ENCODE measurements around the gene SLC51B.
A peak's percentile ranks its signal among the peaks of the same experiment; 100 is the strongest.
"Not testable (repeated sequence)": the region's sequence is repeated elsewhere in the genome, so short reads cannot be mapped to it uniquely, and the experiment has no call there.

SLC51B gene

DNA sequence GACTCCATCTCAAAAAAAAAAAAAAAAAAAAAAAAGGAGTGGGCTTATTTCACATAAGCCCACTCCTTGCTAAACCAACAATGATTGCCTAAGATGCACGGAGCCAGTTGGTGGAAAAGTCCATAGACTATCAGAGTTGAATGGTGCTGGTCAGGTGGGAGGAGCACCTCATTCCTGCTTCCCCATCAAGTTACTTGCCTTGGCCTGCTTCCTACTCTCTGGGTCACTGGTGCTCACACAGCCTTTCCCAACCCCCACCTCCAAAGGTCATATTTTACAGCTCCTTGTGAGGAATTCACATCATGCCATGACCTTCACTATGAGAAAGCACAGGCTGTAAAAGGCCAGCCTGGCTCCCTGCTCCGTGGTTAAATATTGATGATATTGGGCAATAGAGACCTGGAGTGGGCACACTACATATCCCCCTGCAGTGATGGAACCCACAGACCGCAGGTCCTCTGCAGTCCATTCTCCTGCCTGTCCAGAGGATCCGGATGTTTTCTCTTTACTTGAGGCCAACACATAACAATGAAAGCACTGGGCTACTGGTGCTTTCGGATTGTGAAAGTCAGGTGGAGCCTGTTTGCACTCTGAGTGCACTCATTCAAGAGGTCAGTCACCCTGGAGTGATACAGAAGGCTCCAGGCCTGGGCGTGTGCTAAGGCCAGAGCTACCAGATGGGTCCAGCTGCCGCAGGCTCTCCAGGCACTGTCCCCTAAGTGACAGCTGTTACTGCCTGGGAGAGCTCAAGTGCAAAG is at the start of gene SLC51B:
Gene SLC51B, plus strand, starts transcription at position 664 of the 758 bp plus-strand sequence. CDS start 4,618 bp downstream, outside the sequence.
- TF ChIP-seq, protein P1, sequence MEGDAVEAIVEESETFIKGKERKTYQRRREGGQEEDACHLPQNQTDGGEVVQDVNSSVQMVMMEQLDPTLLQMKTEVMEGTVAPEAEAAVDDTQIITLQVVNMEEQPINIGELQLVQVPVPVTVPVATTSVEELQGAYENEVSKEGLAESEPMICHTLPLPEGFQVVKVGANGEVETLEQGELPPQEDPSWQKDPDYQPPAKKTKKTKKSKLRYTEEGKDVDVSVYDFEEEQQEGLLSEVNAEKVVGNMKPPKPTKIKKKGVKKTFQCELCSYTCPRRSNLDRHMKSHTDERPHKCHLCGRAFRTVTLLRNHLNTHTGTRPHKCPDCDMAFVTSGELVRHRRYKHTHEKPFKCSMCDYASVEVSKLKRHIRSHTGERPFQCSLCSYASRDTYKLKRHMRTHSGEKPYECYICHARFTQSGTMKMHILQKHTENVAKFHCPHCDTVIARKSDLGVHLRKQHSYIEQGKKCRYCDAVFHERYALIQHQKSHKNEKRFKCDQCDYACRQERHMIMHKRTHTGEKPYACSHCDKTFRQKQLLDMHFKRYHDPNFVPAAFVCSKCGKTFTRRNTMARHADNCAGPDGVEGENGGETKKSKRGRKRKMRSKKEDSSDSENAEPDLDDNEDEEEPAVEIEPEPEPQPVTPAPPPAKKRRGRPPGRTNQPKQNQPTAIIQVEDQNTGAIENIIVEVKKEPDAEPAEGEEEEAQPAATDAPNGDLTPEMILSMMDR (conservative IDR thresholded peaks at IDR 0.05), result no peak
- no peak within 1 kb of the TSS for H3K27ac ChIP-seq

DNA sequence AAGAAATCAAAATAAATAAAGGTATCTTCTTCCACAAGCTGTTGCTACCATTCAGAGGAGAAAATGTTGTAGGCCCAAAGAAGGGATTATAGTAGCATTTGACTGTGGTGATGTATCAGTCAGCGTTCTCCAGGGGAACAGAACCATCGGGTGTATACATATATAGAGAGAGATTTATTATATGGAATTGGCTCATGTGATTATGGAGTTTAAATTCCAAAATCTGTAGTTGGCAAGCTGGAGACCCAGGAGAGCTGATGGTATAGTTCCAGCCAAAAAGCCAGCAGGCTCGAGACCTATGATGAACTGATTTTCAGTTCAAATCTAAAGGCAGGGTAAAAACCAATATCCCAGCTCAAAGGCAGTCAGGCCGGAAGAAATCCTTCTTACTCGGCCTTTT is 48.1 kb upstream of the SLC51B start:
- TF ChIP-seq, protein P1 (conservative IDR thresholded peaks at IDR 0.05), result no peak
- no peak overlapping the region for H3K27ac ChIP-seq

DNA sequence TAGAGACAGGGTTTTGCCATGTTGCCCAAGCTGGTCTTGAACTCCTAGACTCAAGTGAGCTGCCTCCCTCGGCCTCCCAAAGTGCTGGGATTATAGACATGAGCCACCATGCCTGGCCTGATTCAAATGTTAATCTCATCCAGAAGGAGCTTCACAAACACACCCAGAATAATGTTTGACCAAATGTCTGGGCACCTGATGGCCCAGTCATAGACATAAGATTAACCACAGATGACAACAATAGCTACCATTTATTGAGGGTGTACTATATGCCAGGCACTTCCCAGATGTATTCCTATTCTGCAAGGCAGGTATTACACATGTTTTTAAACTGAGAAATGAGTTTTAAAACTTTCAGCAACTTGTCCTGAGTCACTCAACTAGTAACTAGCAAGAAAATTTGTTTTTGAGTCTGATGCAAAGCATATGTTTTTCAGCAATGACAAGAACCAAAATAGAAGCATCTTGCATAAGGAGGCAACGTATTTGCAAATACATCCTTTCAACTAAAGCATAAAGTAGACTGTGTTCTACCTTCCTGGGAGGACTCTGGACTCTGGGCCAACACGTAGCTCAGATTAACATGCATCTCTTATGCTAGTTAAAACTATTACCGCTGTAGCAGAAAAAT is 47.3 kb upstream of the SLC51B start:
- H3K27ac ChIP-seq, result no peak overlapping the region
- TF ChIP-seq, protein P1 (conservative IDR thresholded peaks at IDR 0.05), result no peak

DNA sequence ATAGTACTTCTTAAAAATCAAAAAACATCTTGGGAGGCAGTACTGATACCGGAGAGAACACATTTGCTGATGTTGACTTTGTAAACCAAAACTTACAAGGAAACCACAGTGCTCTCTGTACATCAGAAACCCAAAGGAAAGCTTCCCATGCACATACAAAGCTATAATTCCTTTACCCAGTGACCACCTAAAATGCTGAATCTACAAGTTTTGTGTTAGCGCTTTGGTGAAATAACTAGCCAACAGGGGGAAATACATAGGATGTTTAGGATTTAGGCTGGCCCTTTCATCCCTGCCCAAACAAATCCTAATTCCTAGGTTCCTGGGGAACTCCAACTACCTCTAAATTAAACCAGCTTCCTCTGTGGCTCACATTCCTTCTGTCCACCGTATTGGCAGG is 40.2 kb upstream of the SLC51B start:
- TF ChIP-seq, protein P1 (conservative IDR thresholded peaks at IDR 0.05), result no peak
- H3K27ac ChIP-seq, result no peak overlapping the region

DNA sequence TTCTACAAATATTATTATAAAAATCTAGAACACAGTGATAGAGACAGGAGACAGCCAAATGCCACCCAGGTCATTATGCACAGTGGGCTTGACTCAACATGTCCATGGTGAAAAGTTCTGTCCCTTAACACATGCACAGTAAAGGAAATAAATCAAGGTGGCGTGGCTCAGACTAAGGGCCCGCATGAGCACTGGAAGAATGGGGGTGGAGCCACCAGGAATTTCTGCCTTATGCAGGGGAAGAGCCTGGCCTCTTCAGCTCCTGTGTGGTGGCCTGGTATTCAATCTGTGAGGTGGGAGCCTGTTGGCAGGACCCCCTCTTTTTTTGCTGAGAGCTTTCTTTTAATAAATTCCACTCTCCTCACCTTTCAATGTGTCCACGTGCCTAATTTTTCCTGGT is 38.3 kb upstream of the SLC51B start:
- H3K27ac ChIP-seq, result no peak overlapping the region
- TF ChIP-seq, protein P1 (conservative IDR thresholded peaks at IDR 0.05), result no peak

DNA sequence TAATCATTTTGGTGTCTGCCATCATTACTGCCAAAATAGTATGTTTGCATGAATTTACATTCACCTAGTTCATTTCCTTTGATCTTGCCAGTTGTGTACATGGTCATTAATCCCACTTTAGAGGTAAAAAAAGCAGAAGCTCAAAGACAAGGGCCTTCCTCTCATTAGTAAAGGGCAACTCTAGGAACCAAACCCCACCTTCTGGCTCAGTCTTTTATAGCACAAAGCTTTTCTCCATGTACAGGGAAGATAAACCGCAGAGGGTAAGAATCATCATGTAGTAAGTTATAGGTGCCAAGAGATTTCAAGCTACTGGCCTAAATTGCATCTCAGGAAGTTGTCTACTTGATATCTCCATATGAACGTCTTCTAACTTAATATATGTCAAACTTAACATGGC is 36.2 kb upstream of the SLC51B start:
- TF ChIP-seq, protein P1 (conservative IDR thresholded peaks at IDR 0.05), result no peak
- H3K27ac ChIP-seq, result no peak overlapping the region

DNA sequence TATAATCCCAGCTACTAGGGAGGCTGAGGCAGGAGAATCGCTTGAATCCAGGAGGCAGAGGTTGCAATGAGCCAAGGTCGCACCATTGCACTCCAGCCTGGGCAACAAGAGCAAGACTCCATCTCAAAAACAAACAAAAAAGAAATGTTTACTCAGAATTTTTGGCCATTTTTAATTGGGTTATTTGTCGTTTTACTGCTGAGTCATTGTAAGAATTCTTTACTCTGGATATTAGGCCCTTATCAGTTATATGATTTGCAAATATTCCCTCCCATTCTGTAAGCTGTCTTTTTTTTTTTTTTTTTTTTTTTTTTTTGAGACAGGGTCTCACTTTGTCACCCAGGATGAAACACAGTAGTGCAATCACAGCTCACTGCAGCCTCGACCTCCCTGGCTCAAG is 34.0 kb upstream of the SLC51B start:
- not testable (repeated sequence) for H3K27ac ChIP-seq

DNA sequence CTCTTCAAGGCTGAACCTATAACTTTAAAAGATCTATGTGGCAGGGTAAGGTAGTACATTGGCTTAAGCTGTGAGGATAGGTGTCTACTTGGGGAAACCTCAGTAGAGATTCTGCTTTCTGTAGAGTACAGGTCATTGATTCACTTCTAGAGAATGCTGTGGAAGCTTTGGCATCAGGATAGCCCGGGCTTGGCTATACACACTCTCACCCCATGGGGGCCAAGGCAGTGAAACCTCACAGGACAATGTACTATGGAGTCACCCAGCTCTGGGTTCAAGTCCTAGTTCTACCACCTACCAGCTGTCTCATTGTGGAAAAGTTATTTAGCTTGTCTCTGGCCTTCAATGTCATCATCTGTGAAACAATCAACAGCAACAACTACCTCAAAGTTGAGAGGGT is 24.8 kb upstream of the SLC51B start:
- peak overlapping the region; percentile 81 for H3K27ac ChIP-seq
- TF ChIP-seq, protein P1 (conservative IDR thresholded peaks at IDR 0.05), result no peak

Data from VCaP (cell line).